Measurements from ENCODE around the gene SPTBN1.
"Not testable (repeated sequence)": the region's sequence is repeated elsewhere in the genome, so short reads cannot be mapped to it uniquely, and the experiment has no call there.

The SPTBN1 gene

GRCh38 chr2:54503192-54503591 lies 47.1 kb downstream of the SPTBN1 start:
- no peak for DNase-seq (ENCODE audit: low spot score)

- no peak for DNase-seq (ENCODE audit: low spot score)
Measured at GRCh38 chr2:54503828-54504227, 47.7 kb downstream of the SPTBN1 start.

- no peak for DNase-seq (ENCODE audit: low spot score)
Measured at GRCh38 chr2:54504866-54505265, 48.7 kb downstream of the SPTBN1 start.

- no peak for DNase-seq (ENCODE audit: low spot score)
Measured at GRCh38 chr2:54508541-54508940, 52.4 kb downstream of the SPTBN1 start.

- DNase-seq (ENCODE audit: low spot score) = not testable (repeated sequence)
Measured at GRCh38 chr2:54509043-54509442, 52.9 kb downstream of the SPTBN1 start.

GRCh38 chr2:54510916-54511315 lies 54.8 kb downstream of the SPTBN1 start:
- no peak for DNase-seq (ENCODE audit: low spot score)

GRCh38 chr2:54512183-54512582 lies 56.1 kb downstream of the SPTBN1 start:
- no peak for DNase-seq (ENCODE audit: low spot score)

- no peak for DNase-seq (ENCODE audit: low spot score)
Measured at GRCh38 chr2:54512663-54513362, 56.7 kb downstream of the SPTBN1 start.

- no peak for DNase-seq (ENCODE audit: low spot score)
Measured at GRCh38 chr2:54513363-54513715, 57.2 kb downstream of the SPTBN1 start.

GRCh38 chr2:54514822-54515569 lies 58.9 kb downstream of the SPTBN1 start:
- no peak for DNase-seq (ENCODE audit: low spot score)

GRCh38 chr2:54516842-54517241 lies 60.7 kb downstream of the SPTBN1 start:
- DNase-seq (ENCODE audit: low spot score) = no peak

GRCh38 chr2:54518016-54518415 lies 61.9 kb downstream of the SPTBN1 start:
- DNase-seq (ENCODE audit: low spot score) = not testable (repeated sequence)

- no peak for DNase-seq (ENCODE audit: low spot score)
Measured at GRCh38 chr2:54518430-54518829, 62.3 kb downstream of the SPTBN1 start.

GRCh38 chr2:54519841-54520459 lies 63.8 kb downstream of the SPTBN1 start:
- no peak for DNase-seq (ENCODE audit: low spot score)

GRCh38 chr2:54520687-54521086 lies 64.6 kb downstream of the SPTBN1 start:
- DNase-seq (ENCODE audit: low spot score) = peak; percentile 72

GRCh38 chr2:54522624-54523281 lies 66.6 kb downstream of the SPTBN1 start:
- DNase-seq (ENCODE audit: low spot score) = peak; percentile 38

- no peak for DNase-seq (ENCODE audit: low spot score)
Measured at GRCh38 chr2:54523324-54523959, 67.3 kb downstream of the SPTBN1 start.

- DNase-seq (ENCODE audit: low spot score) = no peak
Measured at GRCh38 chr2:54524226-54524991, 68.3 kb downstream of the SPTBN1 start.

GRCh38 chr2:54525321-54525720 lies 69.2 kb downstream of the SPTBN1 start:
- DNase-seq (ENCODE audit: low spot score) = no peak

- DNase-seq (ENCODE audit: low spot score) = no peak
Measured at GRCh38 chr2:54526226-54526879, 70.2 kb downstream of the SPTBN1 start.
